ENCODE data around the gene MCF2. TPM values are rescaled to one million over a fixed set of nuclear protein-coding genes. Genes with fewer than 3 reads are reported as not detected.

The MCF2 gene
- total RNA-seq, 1 experiment from 2014 or later, result 0.39 TPM

DNA sequence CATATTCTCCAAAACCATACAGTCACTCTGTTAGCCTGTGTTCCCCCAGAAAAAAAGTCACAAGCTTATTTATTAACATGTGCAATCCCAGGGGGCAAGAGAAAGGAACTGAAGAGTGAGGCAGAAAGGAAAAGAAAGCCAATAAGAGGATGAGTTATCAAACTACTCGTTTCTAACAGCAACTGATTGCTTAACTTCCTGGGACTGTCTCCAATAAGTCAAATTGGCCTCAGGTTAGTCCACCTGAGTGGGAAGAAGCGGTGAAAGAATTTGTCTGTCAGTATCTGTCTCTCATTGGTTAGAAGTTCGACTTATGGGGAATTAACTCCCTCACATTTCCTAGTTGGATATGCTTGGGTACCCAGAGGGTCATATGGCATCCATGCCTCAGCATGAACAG, 163.4 kb downstream of the MCF2 start:
- Histone ChIP-seq H3K9ac (ENCODE audit: extremely low read depth, insufficient read length, low read length) (no peak overlapping the region), H3T11ph (ENCODE audit: low read length) (no peak overlapping the region), H2AFZ (ENCODE audit: low read length) (no peak overlapping the region), H2BK120ac (ENCODE audit: low read depth, low read length, poor library complexity, severe bottlenecking) (no peak overlapping the region), H3K9me3 (ENCODE audit: control insufficient read depth, low read depth, low read length) (no peaks in the 10 kb centered on the region), H3K23ac (ENCODE audit: insufficient read length, low read depth, low read length) (no peak overlapping the region), H3K4ac (ENCODE audit: low read depth, low read length) (no peak overlapping the region), H3K4me1 (ENCODE audit: insufficient read depth, low read length) (no peaks in the 10 kb centered on the region), H3K56ac (ENCODE audit: insufficient read length, low read depth, low read length) (no peak overlapping the region), H3K79me1 (ENCODE audit: insufficient read depth, low read depth, low read length, poor library complexity, severe bottlenecking) (no peaks in the 10 kb centered on the region), H3K27ac (ENCODE audit: insufficient read length, low read depth, low read length) (no peak overlapping the region), H3K23me2 (ENCODE audit: insufficient read length, low read depth, low read length, poor library complexity, severe bottlenecking) (no peaks in the 10 kb centered on the region), H2BK15ac (ENCODE audit: low read depth, low read length) (no peak overlapping the region), H3K18ac (ENCODE audit: insufficient read length, low read depth, low read length) (no peak overlapping the region), H4K5ac (ENCODE audit: insufficient read length, low read depth, low read length) (no peak overlapping the region), H4K8ac (replicated peaks; ENCODE audit: insufficient read length, low read depth, low read length) (no peak overlapping the region), H4K20me1 (ENCODE audit: control insufficient read depth, insufficient read depth, insufficient read length) (no peaks in the 10 kb centered on the region), H3K27me3 (ENCODE audit: insufficient read depth, low read length) (no peaks in the 10 kb centered on the region), H2AK5ac (ENCODE audit: insufficient read length, low read length) (no peak overlapping the region), H3K14ac (ENCODE audit: insufficient read depth, low read length) (no peak overlapping the region), H3K79me2 (ENCODE audit: insufficient read depth, low read length) (no peaks in the 10 kb centered on the region), H3K4me2 (ENCODE audit: insufficient read depth, insufficient read length, low read length) (no peak overlapping the region), H2BK20ac (ENCODE audit: low read depth, low read length, poor library complexity, severe bottlenecking) (no peak overlapping the region), H4K91ac (ENCODE audit: insufficient read length, low read depth, low read length) (no peak overlapping the region), H2BK5ac (ENCODE audit: insufficient read length, low read length) (no peak overlapping the region), H2BK12ac (ENCODE audit: insufficient read length, low read depth, low read length) (no peak overlapping the region)
- H3K9me3 Mint-ChIP-seq, result peaks cover 0 to 34% of the 10 kb centered on the region in 2 experiments; a peak in 2 of 5 replicates
- no CpG with 5 or more reads among the region's 3 CpGs for WGBS (ENCODE audit: extremely low coverage, insufficient read length, low lambda C conversion rate)
- H3K36me3 Mint-ChIP-seq (ENCODE audit: insufficient read depth in 1 of 3, low read depth in 3 of 3), result no peaks in the 10 kb centered on the region
- H3K27me3 Mint-ChIP-seq (ENCODE audit: low read depth), result no peaks in the 10 kb centered on the region; the same call in 1 of the 2 replicates
- no peak for DNase-seq
- TF ChIP-seq CTCF (conservative IDR thresholded peaks at IDR 0.05), result no peak
- no peak overlapping the region for H3K4me3 Mint-ChIP-seq
- H3K4me1 Mint-ChIP-seq, result no peaks in the 10 kb centered on the region
- peak overlapping the region in 1 of 3 experiments; percentile 42; a peak in 1 of 7 replicates for H3K27ac Mint-ChIP-seq
